Measurements from ENCODE around the gene GUCY2C.
"Not testable (repeated sequence)": the region's sequence is repeated elsewhere in the genome, so short reads cannot be mapped to it uniquely, and the experiment has no call there.

GUCY2C gene

DNA sequence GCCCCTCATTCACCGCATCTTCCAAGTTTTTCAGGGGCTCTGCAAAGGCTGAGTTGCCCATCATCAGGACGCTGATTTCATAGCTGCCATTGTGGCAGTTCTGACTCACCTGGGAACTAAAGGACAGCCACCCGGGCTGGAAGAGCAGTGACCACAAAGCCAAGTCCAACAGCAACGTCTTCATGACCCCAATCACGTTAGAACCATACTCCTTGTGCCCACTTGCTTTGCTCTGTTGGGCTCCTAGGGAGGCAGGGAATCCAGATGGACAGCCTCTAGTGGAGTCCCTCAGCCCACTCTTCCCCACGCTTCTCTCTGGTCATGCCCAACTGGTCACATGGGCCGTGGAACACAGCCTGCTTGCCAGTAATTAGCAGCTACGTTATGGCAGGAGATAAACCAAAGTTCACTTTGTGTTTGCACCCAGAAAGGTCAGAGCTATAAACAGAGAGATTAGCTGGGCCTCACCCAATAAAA is at the start of gene GUCY2C:
GUCY2C (minus strand) TSS at position 335 of the 477 bp plus-strand sequence; CDS start at position 184, 151 bp downstream.
- no peak for DNase-seq (ENCODE audit: low read depth in 3 of 3, low spot score in 1 of 3)

- no peak for DNase-seq (ENCODE audit: low read depth in 3 of 3, low spot score in 1 of 3)
Measured at GRCh38 chr12:14743061-14743460, 46.7 kb upstream of the GUCY2C start.

DNA sequence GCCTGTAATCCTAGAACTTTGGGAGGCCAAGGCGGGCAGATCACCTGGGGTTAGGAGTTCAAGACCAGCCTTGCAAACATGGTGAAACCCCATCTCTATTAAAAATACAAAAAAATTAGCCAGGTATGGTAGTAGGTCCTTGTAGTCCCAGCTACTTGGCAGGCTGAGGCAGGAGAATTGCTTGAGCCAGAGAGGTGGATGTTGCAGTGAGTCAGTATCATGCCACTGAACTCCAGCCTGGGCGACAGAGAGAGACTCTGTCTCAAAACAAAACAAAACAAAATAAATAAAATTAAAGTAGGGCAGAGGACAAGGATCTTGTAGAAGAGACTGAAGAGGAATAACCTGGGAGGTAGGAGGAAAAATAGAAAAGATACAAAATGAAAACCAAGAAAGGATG is 45.5 kb upstream of the GUCY2C start:
- no peak for DNase-seq (ENCODE audit: low read depth in 3 of 3, low spot score in 1 of 3)

GRCh38 chr12:14741153-14741552 is 44.8 kb upstream of the GUCY2C start:
- no peak for DNase-seq (ENCODE audit: low read depth in 3 of 3, low spot score in 1 of 3)

- not testable (repeated sequence) for DNase-seq (ENCODE audit: low read depth in 3 of 3, low spot score in 1 of 3)
Measured at GRCh38 chr12:14736441-14736840, 40.0 kb upstream of the GUCY2C start.

GRCh38 chr12:14731821-14732220 is 35.4 kb upstream of the GUCY2C start:
- DNase-seq (ENCODE audit: low read depth in 3 of 3, low spot score in 1 of 3) = no peak

GRCh38 chr12:14729586-14729985 is 33.2 kb upstream of the GUCY2C start:
- DNase-seq (ENCODE audit: low read depth in 3 of 3, low spot score in 1 of 3) = no peak

- DNase-seq (ENCODE audit: low read depth in 3 of 3, low spot score in 1 of 3) = peak; percentile 9 to 23 (median 16)
Measured at GRCh38 chr12:14723763-14724162, 27.4 kb upstream of the GUCY2C start.

- peak in 1 of 3 donors; percentile 3 for DNase-seq (ENCODE audit: low read depth in 3 of 3, low spot score in 1 of 3)
Measured at GRCh38 chr12:14716848-14717444, 20.5 kb upstream of the GUCY2C start.

DNA sequence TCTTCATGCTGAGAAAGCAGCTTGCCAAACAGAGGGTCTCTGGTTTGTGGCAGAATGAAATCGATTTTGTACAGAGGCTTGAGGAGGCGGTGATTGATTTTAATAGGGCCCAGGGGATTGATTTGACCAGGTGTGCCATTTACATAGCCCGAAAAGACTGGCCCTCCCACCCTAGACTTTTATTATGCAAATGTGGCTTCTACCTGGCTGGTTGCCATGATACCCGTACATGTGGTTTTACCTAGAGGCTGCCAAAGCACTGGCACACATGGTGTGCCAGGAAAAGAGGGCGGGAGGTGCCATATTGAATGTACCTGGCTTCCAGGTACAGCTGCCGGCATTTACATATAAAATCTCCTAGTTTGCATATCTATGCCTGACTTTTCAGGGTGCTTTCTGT is 18.0 kb upstream of the GUCY2C start:
- DNase-seq (ENCODE audit: low read depth in 3 of 3, low spot score in 1 of 3) = no peak

- DNase-seq (ENCODE audit: low read depth in 3 of 3, low spot score in 1 of 3) = no peak
Measured at GRCh38 chr12:14710632-14711320, 14.4 kb upstream of the GUCY2C start.

DNA sequence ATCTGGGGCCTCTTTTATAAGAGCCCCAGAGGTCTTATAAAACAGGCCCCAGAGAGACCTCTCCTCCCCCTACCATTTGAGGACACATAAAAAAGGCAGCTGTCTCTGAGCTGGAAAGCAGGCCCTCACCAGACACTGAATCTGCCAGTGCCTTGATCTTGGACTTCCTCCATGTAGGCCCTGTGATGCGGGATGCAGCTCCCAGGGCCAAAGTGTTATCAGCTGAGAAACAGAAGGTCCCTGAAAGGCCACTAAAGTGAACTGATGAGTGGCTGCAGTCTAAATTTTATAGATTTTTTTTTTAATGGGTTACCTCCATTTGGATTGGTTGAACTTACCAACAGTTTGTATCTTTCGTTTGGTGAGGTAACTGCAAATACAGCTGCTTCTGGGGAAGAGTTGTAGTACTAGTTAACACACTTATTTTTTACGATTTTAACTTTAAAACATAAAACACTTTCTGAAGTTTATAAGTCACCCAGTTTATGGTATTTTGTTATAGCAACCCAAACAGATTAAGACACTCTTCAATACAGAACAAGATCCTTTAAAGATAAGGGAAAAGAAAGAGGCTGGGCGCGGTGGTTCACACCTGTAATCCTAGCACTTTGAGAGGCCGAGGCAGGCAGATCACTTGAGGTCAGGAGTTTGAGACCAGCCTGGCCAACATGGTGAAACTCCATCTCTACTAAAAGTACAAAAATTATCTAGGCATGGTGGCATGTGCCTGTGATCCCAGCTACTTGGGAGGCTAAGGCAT is 5.6 kb upstream of the GUCY2C start:
- DNase-seq (ENCODE audit: low read depth in 3 of 3, low spot score in 1 of 3) = no peak

- no peak for DNase-seq (ENCODE audit: low read depth in 3 of 3, low spot score in 1 of 3)
Measured at GRCh38 chr12:14700935-14701334, 4.5 kb upstream of the GUCY2C start.

DNA sequence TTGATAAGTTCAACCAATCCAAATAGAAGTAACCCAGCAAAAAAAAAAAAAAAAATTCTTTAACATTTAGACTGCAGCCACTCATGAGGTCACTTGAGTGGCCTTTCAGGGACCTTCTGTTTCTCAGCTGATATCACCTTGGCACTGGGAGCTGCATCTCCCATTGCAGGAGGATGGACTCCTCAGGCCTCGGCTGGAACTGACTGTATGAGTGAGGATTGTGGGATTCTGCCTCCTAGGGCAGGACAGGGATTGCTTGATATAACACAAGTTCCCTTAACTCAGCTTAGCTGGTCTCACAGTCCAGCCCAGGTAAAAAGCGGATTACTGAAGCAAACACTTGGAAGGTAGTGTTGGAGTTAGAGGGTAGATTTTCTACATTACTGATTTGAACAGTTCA is 3.5 kb upstream of the GUCY2C start:
- no peak for DNase-seq (ENCODE audit: low read depth in 3 of 3, low spot score in 1 of 3)

GRCh38 chr12:14698555-14698954 is 2.2 kb upstream of the GUCY2C start:
- no peak for DNase-seq (ENCODE audit: low read depth in 3 of 3, low spot score in 1 of 3)

DNA sequence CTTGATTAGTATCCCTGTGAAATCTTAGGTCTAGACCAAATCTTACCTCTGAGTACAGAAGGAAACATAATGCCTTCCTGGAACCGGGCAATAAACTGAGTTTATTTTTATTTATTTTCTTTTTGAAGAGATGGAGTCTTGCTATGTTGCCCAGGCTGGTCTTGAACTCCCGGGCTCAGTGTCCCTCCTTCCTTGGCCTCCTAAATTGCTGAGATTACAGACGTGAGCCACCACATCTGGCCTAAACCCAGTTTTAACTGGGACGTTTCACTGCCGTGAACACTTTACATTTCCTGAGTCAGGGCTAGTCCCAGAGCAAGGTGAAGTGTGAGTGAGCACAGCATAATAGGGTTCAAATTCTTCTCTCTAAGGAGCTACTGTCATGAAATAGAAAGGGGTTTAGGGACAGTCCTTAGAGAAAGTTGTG is 671 bp downstream of the GUCY2C start:
- DNase-seq (ENCODE audit: low read depth in 3 of 3, low spot score in 1 of 3) = no peak

DNA sequence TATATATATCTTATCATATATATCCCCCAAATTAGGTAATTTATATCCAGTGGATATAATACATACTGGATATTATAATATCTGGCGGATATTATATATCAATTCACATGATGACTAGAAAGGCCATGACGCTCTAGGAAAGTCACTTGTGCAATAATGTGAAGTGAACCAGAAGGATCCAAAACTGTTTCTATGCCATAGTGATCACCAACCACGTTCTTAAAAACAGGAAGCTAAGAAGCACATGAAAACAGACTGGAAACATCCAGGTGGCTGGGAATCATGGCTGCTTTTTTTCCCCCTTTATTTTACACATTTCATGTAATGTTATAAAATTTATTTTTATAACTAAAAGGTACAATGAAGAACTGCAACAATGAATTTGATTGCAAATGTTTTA is 1.4 kb downstream of the GUCY2C start:
- no peak for DNase-seq (ENCODE audit: low read depth in 3 of 3, low spot score in 1 of 3)

DNA sequence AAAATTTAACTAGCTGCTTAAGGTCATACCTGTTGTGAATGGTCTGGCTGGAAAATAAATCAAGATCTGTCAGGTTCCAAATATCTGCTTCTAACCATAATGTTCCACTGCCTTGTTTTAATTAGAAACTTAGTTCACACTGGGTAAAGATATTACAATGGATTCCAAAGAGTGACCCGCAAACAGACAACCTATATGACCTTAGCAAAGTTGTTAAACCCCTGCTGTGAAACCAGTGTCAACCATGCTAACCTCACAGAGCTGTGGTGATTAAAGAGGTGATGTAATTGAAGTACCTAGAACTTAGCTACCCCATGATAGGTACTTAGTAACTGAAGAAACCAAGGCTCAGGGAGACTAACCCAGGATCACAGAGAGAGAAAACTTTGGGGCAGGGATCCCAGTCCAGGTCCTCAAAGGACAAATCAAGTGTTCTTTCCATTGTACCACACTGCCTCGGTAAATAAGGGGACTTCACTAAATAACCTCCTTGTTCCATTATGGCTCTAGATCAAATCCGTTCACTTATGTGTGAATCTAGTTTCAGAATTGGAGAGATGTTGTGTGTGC is 2.2 kb downstream of the GUCY2C start:
- DNase-seq (ENCODE audit: low read depth in 3 of 3, low spot score in 1 of 3) = no peak

DNA sequence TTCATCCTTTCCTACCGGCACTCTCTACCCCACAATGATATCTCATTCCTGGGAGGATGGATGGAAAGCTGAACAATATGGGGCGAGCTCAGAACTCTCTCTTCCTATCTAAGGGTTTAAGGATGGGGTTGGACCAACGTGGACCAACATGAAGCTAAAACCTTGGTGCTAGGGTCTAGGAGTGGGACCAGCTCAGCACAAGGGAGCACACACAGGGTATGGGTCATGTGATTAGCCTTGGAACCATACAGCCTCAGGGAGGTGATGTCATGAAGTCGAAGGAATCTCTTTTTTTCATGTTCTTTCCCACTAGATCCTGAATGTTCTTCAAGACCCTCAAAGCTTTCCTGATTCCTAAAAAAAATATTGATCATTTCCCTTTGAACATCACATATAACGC is 3.3 kb downstream of the GUCY2C start:
- DNase-seq (ENCODE audit: low read depth in 3 of 3, low spot score in 1 of 3) = no peak

DNA sequence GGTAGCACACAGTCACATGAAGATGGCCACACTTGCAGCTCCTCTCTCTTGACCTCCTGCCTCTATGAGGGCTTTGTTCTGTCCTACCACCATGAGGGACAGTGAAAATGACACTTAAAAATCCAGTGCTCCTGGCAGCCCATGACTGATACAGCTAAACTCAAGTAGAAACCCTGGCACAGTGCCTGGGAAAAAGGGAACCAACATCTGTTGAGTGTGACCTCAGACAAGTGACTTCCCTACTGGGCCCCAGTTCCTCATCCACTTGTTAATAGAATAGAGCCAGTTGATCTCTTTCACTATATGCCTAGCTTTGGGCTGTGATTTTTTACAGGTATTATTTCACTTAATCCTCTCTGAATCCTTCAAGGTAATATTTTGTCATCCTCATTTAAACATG is 4.8 kb downstream of the GUCY2C start:
- no peak for DNase-seq (ENCODE audit: low read depth in 3 of 3, low spot score in 1 of 3)

DNA sequence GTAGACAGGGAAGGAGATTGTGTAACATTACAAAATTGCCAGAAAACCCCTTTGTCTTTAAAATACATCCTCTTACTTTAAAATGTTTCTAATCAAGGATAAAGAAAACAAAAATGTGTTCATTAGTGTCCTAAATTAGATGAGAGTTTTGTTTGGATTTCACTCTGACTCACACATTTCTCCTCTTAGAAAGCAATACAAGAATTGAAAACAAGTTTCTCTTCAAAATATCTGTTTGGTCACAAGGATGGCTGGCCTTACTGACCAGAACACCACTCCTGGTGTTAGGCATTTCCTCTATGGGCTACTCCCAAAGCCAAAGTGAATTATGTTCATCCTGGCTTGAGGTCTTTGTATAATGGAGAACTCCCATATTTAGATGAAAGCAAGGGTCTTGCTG is 6.4 kb downstream of the GUCY2C start:
- DNase-seq (ENCODE audit: low read depth in 3 of 3, low spot score in 1 of 3) = no peak

DNA sequence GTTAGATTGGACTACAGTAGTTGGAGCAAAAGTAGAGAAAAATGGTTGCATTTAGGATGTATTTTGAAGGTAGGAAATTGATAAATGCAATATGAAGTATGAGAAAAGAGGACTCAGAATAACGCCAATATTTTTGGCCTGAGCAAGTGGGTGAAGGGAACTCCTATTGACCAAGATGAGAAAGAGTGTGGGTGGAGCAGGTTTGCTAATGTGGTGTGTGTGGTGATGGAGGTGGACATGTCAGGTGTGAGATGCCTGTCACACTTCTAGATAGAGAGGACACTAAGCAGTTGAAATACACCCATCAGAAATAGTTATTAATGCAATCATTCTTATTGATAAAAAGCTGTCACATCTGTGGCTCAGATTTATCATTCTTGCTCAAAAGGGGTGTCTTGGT is 7.3 kb downstream of the GUCY2C start:
- DNase-seq (ENCODE audit: low read depth in 3 of 3, low spot score in 1 of 3) = no peak

Data from stimulated activated CD4-positive, alpha-beta T cell treated with anti-CD3 and anti-CD28 coated beads, TNF-alpha, amount 100 ng/mL, for 1 hour (primary cell).